ENCODE data around the gene DNAJB1. TPM values are rescaled to one million over a fixed set of nuclear protein-coding genes. Genes with fewer than 3 reads are reported as not detected.

The DNAJB1 gene
- total and polyA plus RNA-seq, 2 of the 13 experiments (the other 11 are each of a cell fraction or from before 2014, with no cell fraction given): 87.5 to 97.3 TPM

- TF ChIP-seq ZNF460 (CRISPR knock-in tag; IDR thresholded peaks at IDR 0.05; ENCODE audit: borderline replicate concordance) (no peak), KDM2A (CRISPR knock-in tag; IDR thresholded peaks at IDR 0.05; ENCODE audit: borderline replicate concordance, low read depth) (peak; percentile 53; the same call in 1 of the 2 replicates), ZNF784 (CRISPR knock-in tag; IDR thresholded peaks at IDR 0.05; ENCODE audit: borderline replicate concordance) (peak; percentile 58; the same call in 1 of the 2 replicates), ZMAT5 (CRISPR knock-in tag; IDR thresholded peaks at IDR 0.05; ENCODE audit: borderline replicate concordance, low read depth) (no peak), ZNF841 (CRISPR knock-in tag; IDR thresholded peaks at IDR 0.05; ENCODE audit: borderline replicate concordance) (no peak), CBFB (CRISPR knock-in tag; IDR thresholded peaks at IDR 0.05) (peak; percentile 80), RFX1 (IDR thresholded peaks at IDR 0.05) (peak; percentile 87), CBX5 (CRISPR knock-in tag; IDR thresholded peaks at IDR 0.05; ENCODE audit: borderline replicate concordance) (no peak; the same call in 1 of the 2 replicates), ZSCAN21 (CRISPR knock-in tag; IDR thresholded peaks at IDR 0.05; ENCODE audit: borderline replicate concordance) (peak; percentile 42; the same call in 1 of the 2 replicates), ZNF879 (CRISPR knock-in tag; IDR thresholded peaks at IDR 0.05) (no peak), NFE2L1 (CRISPR knock-in tag; IDR thresholded peaks at IDR 0.05; ENCODE audit: borderline replicate concordance) (no peak), ZNF740 (CRISPR knock-in tag; IDR thresholded peaks at IDR 0.05) (no peak), TMF1 (CRISPR knock-in tag; IDR thresholded peaks at IDR 0.05; ENCODE audit: low read depth) (peak; percentile 72; the same call in 1 of the 2 replicates), NPAS2 (CRISPR knock-in tag; IDR thresholded peaks at IDR 0.05; ENCODE audit: borderline replicate concordance) (no peak), ZNF335 (CRISPR knock-in tag; IDR thresholded peaks at IDR 0.05) (peak; percentile 87), ZMYM2 (CRISPR knock-in tag; IDR thresholded peaks at IDR 0.05) (peak; percentile 57; the same call in 1 of the 2 replicates), ZEB1 (IDR thresholded peaks at IDR 0.05; ENCODE audit: insufficient replicate concordance, low read depth) (no peak), ZNF224 (CRISPR knock-in tag; IDR thresholded peaks at IDR 0.05) (no peak), ZBTB39 (CRISPR knock-in tag; IDR thresholded peaks at IDR 0.05) (no peak), RFXANK (CRISPR knock-in tag; IDR thresholded peaks at IDR 0.05) (no peak), HNRNPL (IDR thresholded peaks at IDR 0.05; ENCODE audit: low read depth, low read length) (0 out of 2 replicates have a peak, but pooled peaks have one; percentile 39), RCOR2 (CRISPR knock-in tag; IDR thresholded peaks at IDR 0.05) (no peak), EHMT2 (IDR thresholded peaks at IDR 0.05; ENCODE audit: borderline replicate concordance, low read depth, low read length) (no peak), RFX3 (CRISPR knock-in tag; IDR thresholded peaks at IDR 0.05) (peak; percentile 72), MAFK (conservative IDR thresholded peaks at IDR 0.05 in 1 of 2, IDR thresholded peaks at IDR 0.05 in 1 of 2; ENCODE audit: low read length in 2 of 2) (peak; percentile 41 to 45; a peak in 3 of 4 replicates), ZKSCAN8 (CRISPR knock-in tag; IDR thresholded peaks at IDR 0.05; ENCODE audit: borderline replicate concordance) (no peak), PHF5A (CRISPR knock-in tag; IDR thresholded peaks at IDR 0.05; ENCODE audit: low read depth, unreplicated experiment) (no peak), AGO2 (optimal IDR thresholded peaks at IDR 0.05; ENCODE audit: low read depth, low read length) (peak; percentile 74)
These were observed 11.2 kb upstream of the DNAJB1 start, which contains the start of gene TECR (continued) for GRCh38 chr19:14529254-14530004.
